ENCODE measurements around the gene BTBD16. TPM values are rescaled to one million over a fixed set of nuclear protein-coding genes. Genes with fewer than 3 reads are reported as not detected.
A peak's percentile ranks its signal among the peaks of the same experiment; 100 is the strongest.

Gene BTBD16
- total and polyA plus RNA-seq, 2 of the 13 experiments (the other 11 are each of a cell fraction or from before 2014, with no cell fraction given), result 5.0 to 11.9 TPM

DNA sequence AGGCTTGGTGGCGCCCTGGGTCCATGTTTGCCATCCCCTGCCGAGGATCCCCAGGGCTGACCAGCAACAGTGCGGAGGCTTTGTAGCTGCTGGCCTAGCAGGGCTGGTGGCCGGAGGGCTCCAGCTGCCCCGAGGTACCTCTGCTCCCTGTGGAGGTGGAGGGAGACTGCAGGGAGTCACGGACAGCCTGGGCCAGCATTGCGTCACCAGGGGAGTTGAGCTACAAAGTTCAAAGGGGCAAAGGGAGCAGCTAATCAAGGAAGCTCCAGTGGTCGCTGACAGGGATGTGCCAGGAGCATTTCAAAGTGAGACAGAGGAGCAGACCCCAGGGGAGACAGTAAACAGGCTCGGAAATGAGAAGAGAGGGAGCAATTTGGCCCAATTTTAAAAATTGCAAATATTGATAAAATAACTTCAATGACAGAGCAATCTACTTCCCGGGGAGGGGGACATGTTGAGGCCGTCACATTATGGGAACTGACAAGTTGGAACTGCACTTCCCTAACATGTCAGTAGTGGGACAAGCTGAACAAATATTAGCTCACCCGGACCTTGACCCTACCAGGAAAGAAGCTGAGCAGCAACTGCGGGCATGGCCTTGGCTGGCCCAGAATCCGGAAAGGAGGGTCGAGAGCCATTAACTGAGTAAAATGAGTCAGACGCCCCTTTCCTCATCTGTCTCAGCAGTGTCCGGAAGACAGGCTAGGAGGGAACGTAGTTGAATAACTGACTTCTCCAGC lies 39.4 kb downstream of the BTBD16 start (continued):
- TF ChIP-seq, protein P1, sequence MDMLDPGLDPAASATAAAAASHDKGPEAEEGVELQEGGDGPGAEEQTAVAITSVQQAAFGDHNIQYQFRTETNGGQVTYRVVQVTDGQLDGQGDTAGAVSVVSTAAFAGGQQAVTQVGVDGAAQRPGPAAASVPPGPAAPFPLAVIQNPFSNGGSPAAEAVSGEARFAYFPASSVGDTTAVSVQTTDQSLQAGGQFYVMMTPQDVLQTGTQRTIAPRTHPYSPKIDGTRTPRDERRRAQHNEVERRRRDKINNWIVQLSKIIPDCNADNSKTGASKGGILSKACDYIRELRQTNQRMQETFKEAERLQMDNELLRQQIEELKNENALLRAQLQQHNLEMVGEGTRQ (IDR thresholded peaks at IDR 0.05; ENCODE audit: low read depth, low read length), result no peak
- TF ChIP-seq, protein P1 (CRISPR knock-in tag; IDR thresholded peaks at IDR 0.05; ENCODE audit: borderline replicate concordance), result no peak
- TF ChIP-seq CBX5 (CRISPR knock-in tag; IDR thresholded peaks at IDR 0.05; ENCODE audit: borderline replicate concordance) (peak; percentile 90), ZNF7 (CRISPR knock-in tag; IDR thresholded peaks at IDR 0.05) (no peak), ZNF501 (CRISPR knock-in tag; IDR thresholded peaks at IDR 0.05) (peak; percentile 95), TOE1 (CRISPR knock-in tag; IDR thresholded peaks at IDR 0.05) (no peak), ZSCAN21 (CRISPR knock-in tag; IDR thresholded peaks at IDR 0.05; ENCODE audit: borderline replicate concordance) (peak; percentile 86), ZBTB38 (CRISPR knock-in tag; IDR thresholded peaks at IDR 0.05) (peak; percentile 45; the same call in 1 of the 2 replicates), ZNF598 (CRISPR knock-in tag; IDR thresholded peaks at IDR 0.05; ENCODE audit: borderline replicate concordance) (0 out of 2 replicates have a peak, but pooled peaks have one; percentile 25), RFXANK (CRISPR knock-in tag; IDR thresholded peaks at IDR 0.05) (peak; percentile 20; the same call in 1 of the 2 replicates), MBD4 (IDR thresholded peaks at IDR 0.05; ENCODE audit: borderline replicate concordance, low read length) (peak; percentile 84; the same call in 1 of the 2 replicates), ERF (CRISPR knock-in tag; IDR thresholded peaks at IDR 0.05) (peak; percentile 75), ZFP1 (CRISPR knock-in tag; IDR thresholded peaks at IDR 0.05) (peak; percentile 68; the same call in 1 of the 2 replicates), SNAI1 (CRISPR knock-in tag; IDR thresholded peaks at IDR 0.05; ENCODE audit: borderline replicate concordance) (no peak), BRCA1 (CRISPR knock-in tag; IDR thresholded peaks at IDR 0.05) (0 out of 2 replicates have a peak, but pooled peaks have one; percentile 31), NFIC (IDR thresholded peaks at IDR 0.05; ENCODE audit: low read length) (peak; percentile 91), ZMAT3 (CRISPR knock-in tag; conservative IDR thresholded peaks at IDR 0.05) (peak; percentile 86)
- TF ChIP-seq, protein P2, sequence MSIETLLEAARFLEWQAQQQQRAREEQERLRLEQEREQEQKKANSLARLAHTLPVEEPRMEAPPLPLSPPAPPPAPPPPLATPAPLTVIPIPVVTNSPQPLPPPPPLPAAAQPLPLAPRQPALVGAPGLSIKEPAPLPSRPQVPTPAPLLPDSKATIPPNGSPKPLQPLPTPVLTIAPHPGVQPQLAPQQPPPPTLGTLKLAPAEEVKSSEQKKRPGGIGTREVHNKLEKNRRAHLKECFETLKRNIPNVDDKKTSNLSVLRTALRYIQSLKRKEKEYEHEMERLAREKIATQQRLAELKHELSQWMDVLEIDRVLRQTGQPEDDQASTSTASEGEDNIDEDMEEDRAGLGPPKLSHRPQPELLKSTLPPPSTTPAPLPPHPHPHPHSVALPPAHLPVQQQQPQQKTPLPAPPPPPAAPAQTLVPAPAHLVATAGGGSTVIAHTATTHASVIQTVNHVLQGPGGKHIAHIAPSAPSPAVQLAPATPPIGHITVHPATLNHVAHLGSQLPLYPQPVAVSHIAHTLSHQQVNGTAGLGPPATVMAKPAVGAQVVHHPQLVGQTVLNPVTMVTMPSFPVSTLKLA (IDR thresholded peaks at IDR 0.05), result 0 out of 2 replicates have a peak, but pooled peaks have one; percentile 2
- TF ChIP-seq, protein P3, sequence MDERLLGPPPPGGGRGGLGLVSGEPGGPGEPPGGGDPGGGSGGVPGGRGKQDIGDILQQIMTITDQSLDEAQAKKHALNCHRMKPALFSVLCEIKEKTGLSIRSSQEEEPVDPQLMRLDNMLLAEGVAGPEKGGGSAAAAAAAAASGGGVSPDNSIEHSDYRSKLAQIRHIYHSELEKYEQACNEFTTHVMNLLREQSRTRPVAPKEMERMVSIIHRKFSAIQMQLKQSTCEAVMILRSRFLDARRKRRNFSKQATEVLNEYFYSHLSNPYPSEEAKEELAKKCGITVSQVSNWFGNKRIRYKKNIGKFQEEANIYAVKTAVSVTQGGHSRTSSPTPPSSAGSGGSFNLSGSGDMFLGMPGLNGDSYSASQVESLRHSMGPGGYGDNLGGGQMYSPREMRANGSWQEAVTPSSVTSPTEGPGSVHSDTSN (CRISPR knock-in tag; IDR thresholded peaks at IDR 0.05), result peak; percentile 45; the same call in 1 of the 2 replicates
- TF ChIP-seq, protein P4, sequence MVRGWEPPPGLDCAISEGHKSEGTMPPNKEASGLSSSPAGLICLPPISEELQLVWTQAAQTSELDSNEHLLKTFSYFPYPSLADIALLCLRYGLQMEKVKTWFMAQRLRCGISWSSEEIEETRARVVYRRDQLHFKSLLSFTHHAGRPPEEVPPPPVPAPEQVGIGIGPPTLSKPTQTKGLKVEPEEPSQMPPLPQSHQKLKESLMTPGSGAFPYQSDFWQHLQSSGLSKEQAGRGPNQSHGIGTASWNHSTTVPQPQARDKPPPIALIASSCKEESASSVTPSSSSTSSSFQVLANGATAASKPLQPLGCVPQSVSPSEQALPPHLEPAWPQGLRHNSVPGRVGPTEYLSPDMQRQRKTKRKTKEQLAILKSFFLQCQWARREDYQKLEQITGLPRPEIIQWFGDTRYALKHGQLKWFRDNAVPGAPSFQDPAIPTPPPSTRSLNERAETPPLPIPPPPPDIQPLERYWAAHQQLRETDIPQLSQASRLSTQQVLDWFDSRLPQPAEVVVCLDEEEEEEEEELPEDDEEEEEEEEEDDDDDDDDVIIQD (CRISPR knock-in tag; IDR thresholded peaks at IDR 0.05; ENCODE audit: low read depth), result peak; percentile 73; the same call in 1 of the 2 replicates
- TF ChIP-seq, protein P5, sequence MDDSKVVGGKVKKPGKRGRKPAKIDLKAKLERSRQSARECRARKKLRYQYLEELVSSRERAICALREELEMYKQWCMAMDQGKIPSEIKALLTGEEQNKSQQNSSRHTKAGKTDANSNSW (CRISPR knock-in tag; IDR thresholded peaks at IDR 0.05; ENCODE audit: borderline replicate concordance), result no peak
- TF ChIP-seq, protein P6, sequence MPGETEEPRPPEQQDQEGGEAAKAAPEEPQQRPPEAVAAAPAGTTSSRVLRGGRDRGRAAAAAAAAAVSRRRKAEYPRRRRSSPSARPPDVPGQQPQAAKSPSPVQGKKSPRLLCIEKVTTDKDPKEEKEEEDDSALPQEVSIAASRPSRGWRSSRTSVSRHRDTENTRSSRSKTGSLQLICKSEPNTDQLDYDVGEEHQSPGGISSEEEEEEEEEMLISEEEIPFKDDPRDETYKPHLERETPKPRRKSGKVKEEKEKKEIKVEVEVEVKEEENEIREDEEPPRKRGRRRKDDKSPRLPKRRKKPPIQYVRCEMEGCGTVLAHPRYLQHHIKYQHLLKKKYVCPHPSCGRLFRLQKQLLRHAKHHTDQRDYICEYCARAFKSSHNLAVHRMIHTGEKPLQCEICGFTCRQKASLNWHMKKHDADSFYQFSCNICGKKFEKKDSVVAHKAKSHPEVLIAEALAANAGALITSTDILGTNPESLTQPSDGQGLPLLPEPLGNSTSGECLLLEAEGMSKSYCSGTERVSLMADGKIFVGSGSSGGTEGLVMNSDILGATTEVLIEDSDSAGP (CRISPR knock-in tag; IDR thresholded peaks at IDR 0.05; ENCODE audit: borderline replicate concordance), result peak; percentile 90; the same call in 1 of the 2 replicates

Measured in HepG2 (cell line).